ENCODE measurements around the gene FAM72A. TPM values are rescaled to one million over a fixed set of nuclear protein-coding genes. Genes with fewer than 3 reads are reported as not detected.
"Not testable (repeated sequence)": the region's sequence is repeated elsewhere in the genome, so short reads cannot be mapped to it uniquely, and the experiment has no call there.

The FAM72A gene
- polyA plus RNA-seq, 6 donors from 2014 or later, result 0.34 to 2.0 (median 1.6) TPM; not detected in 1

GRCh38 chr1:206196748-206197424 lies 5.8 kb downstream of the FAM72A start:
- H3K27me3 Mint-ChIP-seq; H3K4me1 Mint-ChIP-seq; H3K27ac Mint-ChIP-seq; ATAC-seq (ENCODE audit: low read depth in 2 of 2); H3K36me3 Mint-ChIP-seq; DNase-seq; H3K4me3 Mint-ChIP-seq; H3K9me3 Mint-ChIP-seq: not testable (repeated sequence)

- not testable (repeated sequence) for H3K4me1 Mint-ChIP-seq; H3K9me3 Mint-ChIP-seq; H3K27me3 Mint-ChIP-seq; ATAC-seq (ENCODE audit: low read depth in 2 of 2); H3K36me3 Mint-ChIP-seq; H3K4me3 Mint-ChIP-seq; DNase-seq; H3K27ac Mint-ChIP-seq
These were observed 7.5 kb downstream of the FAM72A start for GRCh38 chr1:206195182-206195581.

GRCh38 chr1:206186826-206187225 lies 15.8 kb downstream of the FAM72A start:
- H3K27ac Mint-ChIP-seq; H3K4me1 Mint-ChIP-seq; H3K36me3 Mint-ChIP-seq; H3K4me3 Mint-ChIP-seq; H3K9me3 Mint-ChIP-seq; ATAC-seq (ENCODE audit: low read depth in 2 of 2); DNase-seq; H3K27me3 Mint-ChIP-seq: not testable (repeated sequence)

- H3K9me3 Mint-ChIP-seq; H3K4me3 Mint-ChIP-seq; DNase-seq; ATAC-seq (ENCODE audit: low read depth in 2 of 2); H3K27me3 Mint-ChIP-seq; H3K4me1 Mint-ChIP-seq; H3K27ac Mint-ChIP-seq; H3K36me3 Mint-ChIP-seq: not testable (repeated sequence)
These were observed 16.9 kb downstream of the FAM72A start for GRCh38 chr1:206185778-206186177.

- not testable (repeated sequence) for H3K27ac Mint-ChIP-seq; H3K9me3 Mint-ChIP-seq; H3K4me1 Mint-ChIP-seq; ATAC-seq (ENCODE audit: low read depth in 2 of 2); H3K27me3 Mint-ChIP-seq; H3K36me3 Mint-ChIP-seq; H3K4me3 Mint-ChIP-seq; DNase-seq
These were observed 18.9 kb downstream of the FAM72A start for GRCh38 chr1:206183788-206184187.

GRCh38 chr1:206182368-206183317 lies 20.0 kb downstream of the FAM72A start:
- H3K27me3 Mint-ChIP-seq; H3K36me3 Mint-ChIP-seq; H3K4me1 Mint-ChIP-seq; H3K27ac Mint-ChIP-seq; H3K9me3 Mint-ChIP-seq; DNase-seq; ATAC-seq (ENCODE audit: low read depth in 2 of 2); H3K4me3 Mint-ChIP-seq: not testable (repeated sequence)

GRCh38 chr1:206179666-206180065 lies 23.0 kb downstream of the FAM72A start:
- not testable (repeated sequence) for H3K27ac Mint-ChIP-seq; DNase-seq; ATAC-seq (ENCODE audit: low read depth in 2 of 2); H3K27me3 Mint-ChIP-seq; H3K4me1 Mint-ChIP-seq; H3K4me3 Mint-ChIP-seq; H3K9me3 Mint-ChIP-seq; H3K36me3 Mint-ChIP-seq

GRCh38 chr1:206178061-206178989 lies 24.3 kb downstream of the FAM72A start:
- H3K9me3 Mint-ChIP-seq, result not testable (repeated sequence)

GRCh38 chr1:206176114-206176502 lies 26.5 kb downstream of the FAM72A start:
- DNase-seq, result not testable (repeated sequence)

More at GRCh38 chr1:206178061-206178989, 24.3 kb downstream of the FAM72A start:
- not testable (repeated sequence) for ATAC-seq (ENCODE audit: low read depth in 2 of 2); H3K4me1 Mint-ChIP-seq; H3K4me3 Mint-ChIP-seq; DNase-seq; H3K27ac Mint-ChIP-seq; H3K36me3 Mint-ChIP-seq; H3K27me3 Mint-ChIP-seq

GRCh38 chr1:206175459-206176113 lies 27.1 kb downstream of the FAM72A start:
- DNase-seq; H3K27me3 Mint-ChIP-seq; H3K9me3 Mint-ChIP-seq; ATAC-seq (ENCODE audit: low read depth in 2 of 2); H3K4me3 Mint-ChIP-seq; H3K36me3 Mint-ChIP-seq; H3K27ac Mint-ChIP-seq; H3K4me1 Mint-ChIP-seq: not testable (repeated sequence)

More at GRCh38 chr1:206176114-206176502, 26.5 kb downstream of the FAM72A start:
- H3K9me3 Mint-ChIP-seq; H3K4me3 Mint-ChIP-seq; H3K36me3 Mint-ChIP-seq; H3K27me3 Mint-ChIP-seq; H3K4me1 Mint-ChIP-seq; ATAC-seq (ENCODE audit: low read depth in 2 of 2); H3K27ac Mint-ChIP-seq: not testable (repeated sequence)

GRCh38 chr1:206174182-206174868 lies 28.3 kb downstream of the FAM72A start:
- not testable (repeated sequence) for H3K27me3 Mint-ChIP-seq; H3K4me1 Mint-ChIP-seq; ATAC-seq (ENCODE audit: low read depth in 2 of 2); H3K27ac Mint-ChIP-seq; H3K9me3 Mint-ChIP-seq; H3K4me3 Mint-ChIP-seq; H3K36me3 Mint-ChIP-seq; DNase-seq

GRCh38 chr1:206173110-206173719 lies 29.4 kb downstream of the FAM72A start:
- not testable (repeated sequence) for H3K36me3 Mint-ChIP-seq; DNase-seq; H3K4me3 Mint-ChIP-seq; ATAC-seq (ENCODE audit: low read depth in 2 of 2); H3K27me3 Mint-ChIP-seq; H3K4me1 Mint-ChIP-seq; H3K9me3 Mint-ChIP-seq; H3K27ac Mint-ChIP-seq

Data from naive B cell (primary cell).